B cell (primary cell): ENCODE measurements around the gene PLEKHG3. TPM values are rescaled to one million over a fixed set of nuclear protein-coding genes. Genes with fewer than 3 reads are reported as not detected.

Experiments
- ATAC-seq: fragments of 200-7000 bp; cut with Tn5 transposase; one replicate; pipeline ENCODE4 v1.10.0; 2021; ENCODE audit warnings: low read depth, mild to moderate bottlenecking, moderate number of reproducible peaks, moderate library complexity
- CTCF ChIA-PET: fragments of 350-600 bp; sonication (Branson Sonifier 250); formaldehyde crosslinking; loops from one replicate; lab custom pipeline; 2021; ENCODE audit warnings: antibody characterized with exemption, inconsistent platforms; lab: Charles Lee
- POLR2A ChIA-PET: fragments of 350-600 bp; sonication (Branson Sonifier 250); formaldehyde crosslinking; loops from one replicate; lab custom pipeline; 2021; ENCODE audit warnings: antibody characterized with exemption; lab: Charles Lee
- DNase-seq: peaks from one replicate; pipeline ENCODE4 v3.0.0; 2013
- H2AFZ ChIP-seq: 2 replicates; pipeline ENCODE4 v1.6.1; 2012; ENCODE audit warnings: mild to moderate bottlenecking, low read depth, low read length; ENCODE audit not compliant: insufficient read depth, poor library complexity, severe bottlenecking
- H3K27ac ChIP-seq, 2 donors: 1 replicate in 1 of 2; 2 replicates in 1 of 2; pipeline ENCODE4 v1.5.1; 2012 to 2013; ENCODE audit warnings: low read length in 2 of 2, mild to moderate bottlenecking in 2 of 2, moderate library complexity in 1 of 2
- H3K27me3 ChIP-seq, 4 experiments: fragments of 200-600 bp in 1 of 4; sonication (generic) in 1 of 4; replicated peaks in 1 of 4; 1 replicate in 2 of 4; 2 replicates in 2 of 4; pipeline versions ENCODE4 v1.6.1 to v1.7.0; 2013 to 2016; ENCODE audit warnings: low read length in 3 of 4, mild to moderate bottlenecking in 2 of 4, mixed read lengths in 1 of 4, moderate library complexity in 1 of 4; ENCODE audit not compliant: insufficient read depth in 4 of 4, control insufficient read depth in 3 of 4; ENCODE audit errors: control extremely low read depth in 1 of 4
- H3K36me3 ChIP-seq, 2 experiments: replicated peaks in 1 of 2; 1 replicate in 1 of 2; 2 replicates in 1 of 2; pipeline versions ENCODE4 v1.6.1 to v1.7.1; 2013; ENCODE audit warnings: low read length in 1 of 2; ENCODE audit not compliant: insufficient read depth in 2 of 2, control insufficient read depth in 1 of 2; ENCODE audit errors: control extremely low read depth in 1 of 2, extremely low read depth in 1 of 2
- H3K4me1 ChIP-seq, 2 donors: fragments of 200-600 bp in 1 of 2; sonication (generic) in 1 of 2; 1 replicate in 1 of 2; 2 replicates in 1 of 2; pipeline versions ENCODE4 v1.5.1 to v1.6.1; 2013 to 2017; ENCODE audit warnings: low read length in 2 of 2; ENCODE audit not compliant: control insufficient read depth in 2 of 2, insufficient read depth in 2 of 2
- H3K4me2 ChIP-seq: replicated peaks from 2 replicates; pipeline ENCODE3; 2012; ENCODE audit warnings: mild to moderate bottlenecking, low read depth, low read length; ENCODE audit not compliant: poor library complexity, severe bottlenecking
- H3K4me3 ChIP-seq, 5 experiments: fragments of 200-600 bp in 1 of 5; sonication (generic) in 1 of 5; 1 replicate in 3 of 5; 2 replicates in 2 of 5; pipeline versions ENCODE4 v1.5.1 to v1.7.0; 2011 to 2016; ENCODE audit warnings: low read length in 4 of 5, mild to moderate bottlenecking in 4 of 5, low read depth in 2 of 5, control low read depth in 1 of 5, moderate library complexity in 1 of 5; ENCODE audit not compliant: insufficient read depth in 1 of 5; ENCODE audit errors: control extremely low read depth in 1 of 5, extremely low read depth in 1 of 5
- H3K79me2 ChIP-seq: fragments of 200-600 bp; sonication (generic); one replicate; pipeline ENCODE4 v1.6.0; 2016; ENCODE audit warnings: low read length; ENCODE audit not compliant: control insufficient read depth, insufficient read depth
- H3K9ac ChIP-seq: fragments of 200-600 bp; sonication (generic); 2 replicates; pipeline ENCODE4 v1.6.1; 2017; ENCODE audit warnings: mild to moderate bottlenecking, low read length, moderate library complexity
- H3K9me3 ChIP-seq, 3 donors: one replicate each; pipeline versions ENCODE4 v1.6.1 to v1.7.1; 2013; ENCODE audit warnings: low read length in 2 of 3; ENCODE audit not compliant: control insufficient read depth in 2 of 3, insufficient read depth in 1 of 3; ENCODE audit errors: control extremely low read depth in 1 of 3
- H4K20me1 ChIP-seq: 2 replicates; pipeline ENCODE4 v1.6.0; 2012; ENCODE audit warnings: mild to moderate bottlenecking, low read length; ENCODE audit not compliant: insufficient read depth, control insufficient read depth, poor library complexity, severe bottlenecking
- H3K27ac Mint-ChIP-seq: one replicate; pipeline ENCODE4 v1.8.0; 2021; ENCODE audit warnings: mixed read lengths
- H3K27me3 Mint-ChIP-seq: one replicate; pipeline ENCODE4 v1.8.0; 2021; ENCODE audit warnings: mixed read lengths
- H3K4me1 Mint-ChIP-seq: one replicate; pipeline ENCODE4 v1.8.0; 2021; ENCODE audit warnings: mixed read lengths
- H3K4me3 Mint-ChIP-seq: one replicate; pipeline ENCODE4 v1.8.0; 2021; ENCODE audit warnings: mixed read lengths
- H3K9me3 Mint-ChIP-seq: one replicate; pipeline ENCODE4 v1.8.0; 2022; ENCODE audit warnings: mixed read lengths; ENCODE audit not compliant: insufficient read depth
- CTCF ChIP-seq: fragments of 200-600 bp; IDR thresholded peaks from one replicate; pipeline ENCODE4 v1.8.0; 2022; ENCODE audit warnings: antibody characterized with exemption, mild to moderate bottlenecking
- EZH2 ChIP-seq: IDR thresholded peaks from 2 replicates; pipeline ENCODE4 v1.6.1; 2012; ENCODE audit warnings: borderline replicate concordance, low read depth, mild to moderate bottlenecking, moderate library complexity, low read length; ENCODE audit not compliant: insufficient read depth, poor library complexity, severe bottlenecking
- WGBS: methylation state at CpG from one replicate; pipeline ENCODE4 v1.1.5; 2013; ENCODE audit warnings: missing lambda C conversion rate; ENCODE audit not compliant: insufficient coverage; 5-methylcytosine and 5-hydroxymethylcytosine counted together
- intact Hi-C: fragments of 100-400 bp; cut with micrococcal nuclease; formaldehyde crosslinking; loops from one replicate; pipeline ENCODE4 v1.10.0; 2022
- polyA plus RNA-seq: library from polyadenylated mRNA; depleted of rRNA; stranded (reverse); fragments of >200 nt; gene quantifications from 2 replicates; pipeline ENCODE4 v1.2.3, GENCODE V29; 2012
- total RNA-seq, 2 donors: library from RNA; stranded (reverse); fragments of 120-200 nt in 1 of 2; gene quantifications; 1 replicate in 1 of 2; 2 replicates in 1 of 2; pipeline versions ENCODE4 v1.2.3 to v1.2.4, GENCODE V29; 2013 to 2022

The PLEKHG3 gene
- total and polyA plus RNA-seq, 2 donors (not counting 1 experiment from before 2014, with no cell fraction given) = 0.12 to 0.25 TPM

GRCh38 chr14:64757601-64758000, 53.4 kb downstream of the PLEKHG3 start:
- no peaks in the 10 kb centered on the region for H3K36me3 ChIP-seq
- no peak overlapping the region for H3K9ac ChIP-seq
- no peaks in the 10 kb centered on the region for H3K4me1 ChIP-seq
- Mint-ChIP-seq H3K27me3 (peaks cover 42% of the 10 kb centered on the region), H3K4me1 (no peaks in the 10 kb centered on the region), H3K4me3 (no peak overlapping the region), H3K9me3 (no peaks in the 10 kb centered on the region), H3K27ac (no peak overlapping the region)
- WGBS = no CpG with 5 or more reads among the region's 3 CpGs
- H3K9me3 ChIP-seq = peaks cover 0 to 3% (median 0%) of the 10 kb centered on the region in 3 donors
- ChIA-PET POLR2A (no interaction called here), CTCF (no interaction called here)
- peaks cover 0 to 15% (median 5%) of the 10 kb centered on the region in 4 experiments for H3K27me3 ChIP-seq
- no peak for TF ChIP-seq CTCF
- no peak for TF ChIP-seq EZH2
- no peaks in the 10 kb centered on the region for H3K79me2 ChIP-seq
- ATAC-seq (no peak), DNase-seq (no peak)
- intact Hi-C loops = no loop called here
- H3K4me3 ChIP-seq = no peak overlapping the region
- H2AFZ ChIP-seq = no peak overlapping the region
- no peaks in the 10 kb centered on the region for H4K20me1 ChIP-seq
- H3K27ac ChIP-seq = no peak overlapping the region
- no peak overlapping the region for H3K4me2 ChIP-seq

DNA sequence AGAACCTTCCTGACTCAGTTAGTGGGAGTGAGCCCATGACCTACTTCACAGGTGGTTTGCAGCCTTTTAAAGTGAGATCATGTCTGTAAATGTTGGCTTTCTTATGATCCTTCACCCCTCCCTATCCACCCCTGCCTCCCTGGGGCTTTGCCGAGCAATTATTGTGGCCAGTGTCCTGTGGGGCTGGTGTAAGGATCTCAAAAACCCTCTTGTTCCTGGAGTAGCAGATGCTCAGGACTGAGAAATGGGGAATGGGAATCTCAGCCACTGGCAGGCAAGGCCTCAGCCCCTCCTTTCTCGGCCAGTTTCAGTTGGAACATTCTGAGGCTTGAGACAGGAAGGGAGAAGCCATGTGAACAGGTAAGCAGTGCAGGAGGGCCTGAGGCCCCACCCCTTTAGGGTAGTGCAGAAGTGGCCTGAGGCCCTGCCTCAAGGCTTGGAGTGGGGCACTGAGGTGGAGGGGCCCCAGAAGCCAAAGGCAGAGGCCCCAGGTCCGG, 53.8 kb downstream of the PLEKHG3 start:
- H3K36me3 ChIP-seq = no peaks in the 10 kb centered on the region
- H3K9ac ChIP-seq = no peak overlapping the region
- Mint-ChIP-seq H3K4me3 (no peak overlapping the region), H3K9me3 (no peaks in the 10 kb centered on the region), H3K27me3 (peaks cover 44% of the 10 kb centered on the region), H3K4me1 (no peaks in the 10 kb centered on the region), H3K27ac (no peak overlapping the region)
- ChIA-PET POLR2A (no interaction called here), CTCF (no interaction called here)
- no peak overlapping the region for H3K27ac ChIP-seq
- no peak for ATAC-seq
- WGBS = 67% methylated on average over 1 of the region's 3 CpGs
- peaks cover 0 to 3% (median 0%) of the 10 kb centered on the region in 3 donors for H3K9me3 ChIP-seq
- DNase-seq = no peak
- intact Hi-C loops = no loop called here
- TF ChIP-seq EZH2 = no peak
- no peaks in the 10 kb centered on the region for H3K79me2 ChIP-seq
- H3K4me1 ChIP-seq = no peaks in the 10 kb centered on the region
- no peak overlapping the region for H3K4me2 ChIP-seq
- no peak overlapping the region for H2AFZ ChIP-seq
- no peaks in the 10 kb centered on the region for H4K20me1 ChIP-seq
- no peak overlapping the region for H3K4me3 ChIP-seq
- H3K27me3 ChIP-seq = peaks cover 0 to 16% (median 5%) of the 10 kb centered on the region in 4 experiments
